ENCODE data around the gene IGF1R.
A peak's percentile ranks its signal among the peaks of the same experiment; 100 is the strongest.

The IGF1R gene

DNA sequence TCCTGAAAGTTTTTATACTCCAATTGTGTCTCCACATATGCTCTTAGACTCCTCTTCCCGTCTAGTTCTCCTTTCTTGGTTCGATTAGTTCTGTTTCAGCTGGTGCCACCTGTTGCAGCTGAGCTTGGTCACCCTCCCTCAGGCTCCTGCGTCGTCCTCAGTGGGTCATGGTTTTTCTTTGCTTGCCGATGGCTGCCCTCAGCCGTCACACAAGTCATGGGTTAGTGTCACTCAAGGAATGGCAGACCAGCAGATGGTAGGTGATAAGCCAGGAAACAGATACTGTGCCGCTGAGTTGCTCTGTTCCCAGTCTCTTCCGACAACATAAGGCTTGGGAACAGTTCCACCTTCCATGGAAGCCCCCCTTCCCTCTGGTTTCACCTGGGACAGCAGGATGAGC lies 109.9 kb downstream of the IGF1R start:
- Mint-ChIP-seq H3K9me3 (no peaks in the 10 kb centered on the region), H3K4me3 (no peak overlapping the region), H3K27ac (no peak overlapping the region), H3K27me3 (no peaks in the 10 kb centered on the region), H3K4me1 (peaks cover 8% of the 10 kb centered on the region in 2 donors), H3K36me3 (no peaks in the 10 kb centered on the region)
- no peak for ATAC-seq (replicated peaks)
- DNase-seq: no peak

DNA sequence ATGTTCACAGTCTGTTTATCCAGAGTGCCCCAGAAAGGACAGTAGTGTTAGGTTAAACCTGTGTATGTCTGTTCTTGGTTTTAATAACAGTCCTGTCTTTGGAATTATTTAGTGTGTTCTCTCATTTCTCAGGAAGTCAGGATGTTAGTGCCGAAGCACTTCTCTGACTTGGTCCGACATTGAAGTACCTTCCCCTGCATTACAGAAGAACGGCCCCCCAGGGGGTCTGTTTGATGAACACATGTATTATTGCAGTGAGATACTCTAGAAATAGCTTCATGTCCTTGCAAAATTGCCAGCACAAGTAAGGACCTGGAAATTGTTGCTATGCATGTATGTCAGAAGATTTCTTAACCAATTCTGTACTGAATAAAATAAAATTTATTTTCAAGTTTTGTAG lies 110.9 kb downstream of the IGF1R start:
- no peak for ATAC-seq (replicated peaks)
- Mint-ChIP-seq H3K9me3 (no peaks in the 10 kb centered on the region), H3K27me3 (no peaks in the 10 kb centered on the region), H3K4me3 (no peak overlapping the region), H3K27ac (no peak overlapping the region), H3K36me3 (no peaks in the 10 kb centered on the region), H3K4me1 (peaks cover 4 to 6% of the 10 kb centered on the region in 2 donors)
- no peak for DNase-seq

DNA sequence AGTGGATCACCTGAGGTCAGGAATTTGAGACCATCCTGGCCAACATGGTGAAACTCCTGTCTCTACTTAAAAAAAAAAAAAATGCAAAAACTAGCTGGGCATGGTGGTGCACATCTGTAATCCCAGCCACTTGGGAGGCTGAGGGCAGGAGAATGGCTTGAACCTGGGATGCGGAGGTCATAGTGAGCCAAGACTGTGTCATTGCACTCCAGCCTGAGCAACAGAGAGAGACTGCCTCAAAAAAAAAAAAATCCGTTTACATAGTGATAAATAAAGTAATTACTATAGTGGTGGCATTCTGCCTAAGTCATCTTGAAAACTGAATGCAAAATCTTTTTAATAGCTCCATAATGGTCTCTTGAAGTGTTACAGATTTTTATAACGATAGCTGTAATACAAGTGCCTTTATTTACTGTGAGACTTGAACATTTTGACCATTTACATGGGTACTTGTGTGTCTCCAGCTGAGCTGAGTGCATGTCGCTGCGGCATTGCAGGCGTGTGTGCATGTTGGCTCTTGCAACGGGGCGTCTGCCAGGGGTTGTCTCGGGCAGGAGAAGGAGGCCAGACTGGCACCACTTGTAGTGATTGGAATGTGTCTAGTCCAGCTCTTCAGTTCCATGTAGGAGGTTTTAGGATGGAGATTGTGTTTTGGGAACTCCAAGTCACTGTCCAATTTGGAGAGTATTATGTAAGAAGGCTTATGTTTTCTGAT lies 111.9 kb downstream of the IGF1R start:
- DNase-seq (no peak), ATAC-seq (replicated peaks) (no peak)
- H3K9me3 Mint-ChIP-seq: no peaks in the 10 kb centered on the region
- no peaks in the 10 kb centered on the region for H3K36me3 Mint-ChIP-seq
- no peaks in the 10 kb centered on the region for H3K27me3 Mint-ChIP-seq
- H3K27ac Mint-ChIP-seq: peak overlapping the region; percentile 83
- H3K4me1 Mint-ChIP-seq: peaks cover 0 to 3% of the 10 kb centered on the region in 2 donors
- no peak overlapping the region for H3K4me3 Mint-ChIP-seq

DNA sequence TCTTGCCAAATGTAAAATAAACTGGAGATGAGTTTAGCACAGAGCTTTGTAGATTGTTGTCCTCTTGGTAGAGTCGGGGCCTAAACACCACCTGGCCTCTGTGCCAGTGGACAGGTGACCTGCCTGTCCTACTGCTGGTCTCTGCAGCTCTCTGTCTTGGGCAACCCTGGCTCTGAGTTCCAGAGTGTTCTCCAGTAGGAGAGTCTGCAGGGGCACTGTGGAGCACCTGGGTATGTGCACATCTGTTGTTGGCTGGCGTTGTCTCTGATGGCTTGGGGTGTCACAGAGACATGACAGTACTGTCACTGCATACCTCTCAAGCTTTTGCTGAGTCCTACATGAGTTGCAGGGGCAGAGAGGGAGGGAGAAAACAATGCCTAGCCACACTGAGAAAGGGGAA lies 112.6 kb downstream of the IGF1R start:
- no peak for ATAC-seq (replicated peaks)
- Mint-ChIP-seq H3K9me3 (no peaks in the 10 kb centered on the region), H3K4me3 (no peak overlapping the region), H3K27me3 (no peaks in the 10 kb centered on the region), H3K36me3 (no peaks in the 10 kb centered on the region), H3K4me1 (peaks cover 0 to 3% of the 10 kb centered on the region in 2 donors), H3K27ac (no peak overlapping the region)
- DNase-seq: no peak

DNA sequence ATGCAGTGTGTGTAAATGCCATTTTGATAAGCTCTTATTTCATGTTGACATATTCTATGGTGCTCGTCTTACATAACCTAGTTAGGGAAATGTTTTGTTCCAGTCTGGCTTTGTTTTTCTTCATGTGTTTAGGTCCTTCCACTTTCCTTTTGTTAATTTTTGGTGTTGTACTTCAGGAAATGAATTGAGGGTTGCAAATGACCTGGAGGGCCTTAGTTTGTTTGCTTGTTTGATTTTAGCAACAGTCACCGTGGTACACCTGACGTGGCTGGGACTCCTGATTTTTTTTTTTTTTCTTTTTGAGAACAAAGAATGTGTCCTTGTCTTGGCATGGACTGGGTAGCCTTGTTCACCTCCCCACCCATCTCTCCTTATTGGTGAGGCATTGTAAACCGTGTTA lies 114.8 kb downstream of the IGF1R start:
- DNase-seq (no peak), ATAC-seq (replicated peaks) (no peak)
- H3K36me3 Mint-ChIP-seq: no peaks in the 10 kb centered on the region
- peaks cover 0 to 2% of the 10 kb centered on the region in 2 donors for H3K4me1 Mint-ChIP-seq
- H3K27me3 Mint-ChIP-seq: no peaks in the 10 kb centered on the region
- no peaks in the 10 kb centered on the region for H3K9me3 Mint-ChIP-seq
- no peak overlapping the region for H3K27ac Mint-ChIP-seq
- H3K4me3 Mint-ChIP-seq: no peak overlapping the region

DNA sequence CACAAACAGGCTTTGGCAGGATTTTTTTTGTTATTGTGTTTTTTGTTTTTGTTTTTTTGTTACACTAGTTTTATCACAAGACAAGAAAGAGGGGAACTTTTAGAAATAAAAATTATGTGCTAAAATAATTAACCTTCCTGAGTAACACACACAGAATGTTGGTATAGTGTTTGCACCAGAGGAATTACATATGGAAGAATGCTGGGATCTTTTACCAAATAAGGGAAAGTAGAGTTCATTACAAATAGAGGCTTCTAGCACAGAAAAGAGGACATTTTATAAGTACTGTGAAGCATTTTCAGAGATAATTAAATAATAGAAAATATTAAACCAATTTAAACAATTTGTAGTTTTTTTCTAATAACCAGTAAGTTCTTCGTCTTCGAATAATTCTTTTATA lies 116.0 kb downstream of the IGF1R start:
- Mint-ChIP-seq H3K27me3 (no peaks in the 10 kb centered on the region), H3K36me3 (no peaks in the 10 kb centered on the region), H3K4me1 (no peaks in the 10 kb centered on the region), H3K9me3 (no peaks in the 10 kb centered on the region), H3K27ac (no peak overlapping the region), H3K4me3 (no peak overlapping the region)
- ATAC-seq (replicated peaks) (no peak), DNase-seq (no peak)

DNA sequence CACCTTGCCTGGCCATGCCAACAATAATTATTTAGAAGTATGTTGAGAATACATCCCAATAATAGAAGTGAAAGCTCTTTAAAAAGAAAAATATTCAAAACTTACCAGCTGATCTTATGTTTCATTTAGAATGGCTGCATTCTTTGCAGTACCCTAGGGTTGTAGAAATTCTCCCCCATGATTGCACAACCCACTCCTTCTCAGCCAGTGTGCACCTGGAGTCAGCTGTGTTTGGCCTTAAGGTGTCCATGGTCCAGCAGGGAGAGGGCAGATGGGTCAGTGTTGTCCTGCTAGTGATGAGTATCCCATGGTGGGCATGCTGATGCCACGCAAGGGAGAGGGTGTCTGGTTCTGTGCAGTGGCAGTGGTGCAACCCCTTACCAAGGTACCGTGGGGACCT lies 117.3 kb downstream of the IGF1R start:
- no peak for ATAC-seq (replicated peaks)
- Mint-ChIP-seq H3K9me3 (no peaks in the 10 kb centered on the region), H3K27ac (no peak overlapping the region), H3K4me1 (no peaks in the 10 kb centered on the region), H3K4me3 (no peak overlapping the region), H3K36me3 (no peaks in the 10 kb centered on the region), H3K27me3 (no peaks in the 10 kb centered on the region)
- DNase-seq: no peak

DNA sequence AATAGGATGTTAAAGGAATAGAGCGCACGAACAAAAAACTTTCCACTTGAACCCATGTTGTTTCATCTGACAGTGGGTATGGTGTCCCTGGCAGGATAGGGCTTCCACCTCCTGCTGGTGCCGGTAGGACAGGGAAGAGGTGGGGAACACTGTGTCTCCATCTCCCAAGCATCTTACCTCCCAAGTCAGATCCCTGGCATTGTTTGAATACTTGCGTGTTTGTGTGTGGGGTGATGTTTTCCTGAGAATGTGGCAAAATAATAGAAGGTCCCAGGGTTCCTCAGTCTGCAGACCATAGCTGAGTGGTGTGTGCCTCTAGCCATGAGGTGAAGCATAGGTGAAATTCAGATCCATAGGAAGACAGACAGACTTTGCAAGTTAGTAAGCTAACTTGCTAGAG lies 119.4 kb downstream of the IGF1R start:
- ATAC-seq (replicated peaks) (no peak), DNase-seq (no peak)
- Mint-ChIP-seq H3K27ac (no peak overlapping the region), H3K36me3 (no peaks in the 10 kb centered on the region), H3K4me3 (no peak overlapping the region), H3K9me3 (no peaks in the 10 kb centered on the region), H3K27me3 (no peaks in the 10 kb centered on the region), H3K4me1 (peaks cover 1 to 9% of the 10 kb centered on the region in 2 donors)

DNA sequence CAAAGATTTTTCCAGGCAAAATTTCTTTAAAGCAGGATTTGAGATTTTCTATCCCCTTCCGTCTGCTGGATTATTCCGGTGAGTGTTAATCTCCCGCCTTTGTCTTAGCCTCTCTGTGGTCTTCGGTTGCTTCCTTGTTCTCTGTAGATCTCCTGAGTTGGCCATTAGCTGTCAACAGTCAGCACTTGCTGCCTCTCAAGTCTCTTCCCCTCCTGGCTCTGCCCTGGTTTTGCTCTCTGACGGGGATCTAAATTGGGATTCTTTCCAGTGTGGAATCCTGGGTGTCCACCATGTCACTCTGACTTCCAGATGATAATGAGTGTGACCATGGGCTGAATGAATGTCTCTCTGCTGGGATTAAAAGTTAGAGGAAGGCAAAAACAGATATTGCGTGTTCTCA lies 121.5 kb downstream of the IGF1R start:
- Mint-ChIP-seq H3K4me3 (no peak overlapping the region), H3K36me3 (no peaks in the 10 kb centered on the region), H3K9me3 (no peaks in the 10 kb centered on the region), H3K4me1 (peaks cover 4 to 15% of the 10 kb centered on the region in 2 donors), H3K27me3 (no peaks in the 10 kb centered on the region), H3K27ac (no peak overlapping the region)
- DNase-seq (no peak), ATAC-seq (replicated peaks) (no peak)

DNA sequence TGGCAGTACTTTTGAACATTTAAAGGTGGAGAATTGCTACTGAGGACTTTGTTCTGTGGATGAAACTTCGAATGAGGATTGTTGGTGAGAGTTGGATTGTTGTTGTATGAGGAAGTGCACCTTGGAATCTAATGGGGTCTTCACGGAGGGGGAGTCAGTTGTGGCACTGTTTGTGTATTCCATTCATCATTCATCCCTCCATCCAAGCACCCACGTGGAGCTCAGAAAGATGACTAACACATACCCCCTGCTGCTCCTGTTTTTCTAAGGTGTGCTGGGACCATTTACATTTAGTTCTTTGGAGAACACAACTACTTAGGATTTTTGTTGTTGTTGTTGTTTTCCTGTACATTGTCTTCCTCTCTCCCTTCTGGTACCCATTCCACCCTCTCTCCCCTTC lies 122.6 kb downstream of the IGF1R start:
- Mint-ChIP-seq H3K9me3 (no peaks in the 10 kb centered on the region), H3K4me1 (peaks cover 8 to 15% of the 10 kb centered on the region in 2 donors), H3K27me3 (no peaks in the 10 kb centered on the region), H3K36me3 (no peaks in the 10 kb centered on the region), H3K4me3 (no peak overlapping the region), H3K27ac (no peak overlapping the region)
- ATAC-seq (replicated peaks) (no peak), DNase-seq (no peak)

DNA sequence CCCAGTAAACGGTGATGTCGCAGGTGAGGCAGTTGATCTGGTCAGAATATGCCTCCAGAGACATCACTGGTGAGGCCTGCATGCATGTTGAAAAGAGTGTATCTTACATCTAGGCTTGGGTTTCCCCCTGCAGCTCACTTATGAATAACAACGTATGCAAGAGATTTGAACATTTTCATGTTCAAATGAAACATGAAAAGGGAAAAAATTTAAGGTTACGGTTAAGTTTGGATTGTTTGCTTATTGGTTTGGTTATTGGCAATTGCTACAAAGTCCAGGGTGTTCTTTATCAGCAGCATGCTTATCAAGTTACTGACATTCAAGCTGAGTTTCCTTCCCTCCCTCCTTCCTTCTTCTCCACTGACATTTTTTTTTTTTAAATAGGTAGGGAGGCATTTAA lies 123.2 kb downstream of the IGF1R start:
- H3K4me1 Mint-ChIP-seq: peaks cover 10 to 19% of the 10 kb centered on the region in 2 donors
- H3K27ac Mint-ChIP-seq: no peak overlapping the region
- no peaks in the 10 kb centered on the region for H3K9me3 Mint-ChIP-seq
- no peaks in the 10 kb centered on the region for H3K36me3 Mint-ChIP-seq
- no peak for ATAC-seq (replicated peaks)
- no peak for DNase-seq
- no peak overlapping the region for H3K4me3 Mint-ChIP-seq
- no peaks in the 10 kb centered on the region for H3K27me3 Mint-ChIP-seq

DNA sequence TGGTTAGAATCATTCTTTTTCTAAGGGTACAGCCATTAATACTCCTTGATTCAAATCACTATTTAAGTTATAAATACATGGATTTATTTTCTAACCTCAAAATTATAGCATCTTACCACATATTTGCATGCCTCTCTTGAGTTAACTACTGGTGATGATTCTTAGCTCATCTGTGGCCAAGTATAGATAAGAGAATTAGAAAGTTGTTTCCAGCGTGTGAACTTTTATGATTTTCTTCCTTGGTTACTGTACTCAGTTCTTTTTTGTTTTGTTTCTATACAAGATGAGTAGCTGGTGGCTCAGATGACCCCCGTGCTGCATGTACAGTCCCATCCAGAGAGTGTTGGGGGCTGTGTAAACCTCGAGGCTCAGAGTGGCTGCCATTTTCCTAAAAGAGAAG lies 124.6 kb downstream of the IGF1R start:
- no peak overlapping the region for H3K4me3 Mint-ChIP-seq
- ATAC-seq (replicated peaks): peak; percentile 22 to 27
- H3K9me3 Mint-ChIP-seq: no peaks in the 10 kb centered on the region
- no peak overlapping the region for H3K27ac Mint-ChIP-seq
- DNase-seq: no peak
- peaks cover 22 to 32% of the 10 kb centered on the region in 2 donors for H3K4me1 Mint-ChIP-seq
- peaks cover 0 to 5% of the 10 kb centered on the region in 2 donors for H3K27me3 Mint-ChIP-seq
- H3K36me3 Mint-ChIP-seq: no peaks in the 10 kb centered on the region

DNA sequence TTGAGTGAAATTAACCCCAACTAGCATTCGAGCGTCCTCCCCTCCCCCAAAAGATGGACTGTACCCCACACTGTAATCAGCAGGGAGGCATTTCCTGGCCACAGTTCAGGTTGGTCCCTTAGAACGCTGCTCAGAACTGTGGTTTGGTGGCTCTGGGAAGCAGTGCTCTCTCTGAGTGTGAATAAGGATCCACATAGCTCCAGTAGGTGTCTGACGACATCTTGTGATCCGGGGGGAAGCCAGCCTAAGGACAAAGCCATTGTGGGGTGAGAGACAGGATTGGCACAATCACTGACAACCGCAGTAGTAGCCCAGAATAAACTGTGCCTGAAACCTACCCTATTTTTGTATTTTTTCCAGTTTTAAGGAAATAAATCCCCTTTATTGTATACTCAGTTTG lies 125.3 kb downstream of the IGF1R start:
- Mint-ChIP-seq H3K27ac (no peak overlapping the region), H3K36me3 (no peaks in the 10 kb centered on the region), H3K4me3 (no peak overlapping the region), H3K27me3 (peaks cover 0 to 5% of the 10 kb centered on the region in 2 donors), H3K9me3 (no peaks in the 10 kb centered on the region), H3K4me1 (peaks cover 25 to 40% of the 10 kb centered on the region in 2 donors)
- no peak for ATAC-seq (replicated peaks)
- DNase-seq: no peak

DNA sequence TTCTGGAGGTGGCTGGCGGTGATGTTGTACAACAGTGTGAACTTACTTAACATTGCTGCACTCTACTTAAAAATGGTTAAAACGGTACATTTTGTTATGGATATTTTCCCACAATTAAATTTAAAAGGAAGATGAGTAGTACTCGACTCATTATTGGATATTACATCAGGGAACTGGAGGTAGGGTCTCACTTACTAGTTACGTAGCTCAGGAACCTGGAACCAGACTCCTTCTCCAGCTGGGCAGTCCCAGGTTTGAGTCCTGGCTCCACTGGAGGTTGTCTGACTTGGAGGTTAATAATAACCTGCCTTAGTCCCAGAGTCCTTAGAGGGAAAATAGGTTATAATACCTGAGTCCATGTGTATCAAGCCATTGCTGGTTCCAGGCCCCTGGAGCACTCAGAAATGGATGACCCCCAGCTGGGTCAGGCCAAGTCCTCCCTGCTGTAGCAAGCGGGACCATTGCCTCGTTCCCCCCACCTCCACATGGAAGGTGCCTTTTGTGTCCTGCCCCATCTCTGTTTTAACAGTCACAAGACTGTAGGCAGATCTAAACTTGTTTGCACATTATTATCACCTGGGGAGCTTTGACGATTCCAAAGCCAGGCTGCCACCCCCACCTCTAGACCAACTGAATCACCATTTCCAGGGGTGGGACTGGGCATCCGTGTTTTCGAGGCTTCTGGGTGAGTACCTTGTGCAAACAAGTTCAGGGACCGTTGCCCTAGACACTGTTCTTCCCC lies 126.6 kb downstream of the IGF1R start:
- ATAC-seq (replicated peaks) (no peak), DNase-seq (no peak)
- Mint-ChIP-seq H3K36me3 (no peaks in the 10 kb centered on the region), H3K4me1 (peaks cover 31 to 48% of the 10 kb centered on the region in 2 donors), H3K9me3 (no peaks in the 10 kb centered on the region), H3K4me3 (no peak overlapping the region), H3K27me3 (peaks cover 5% of the 10 kb centered on the region in 2 donors), H3K27ac (no peak overlapping the region)

DNA sequence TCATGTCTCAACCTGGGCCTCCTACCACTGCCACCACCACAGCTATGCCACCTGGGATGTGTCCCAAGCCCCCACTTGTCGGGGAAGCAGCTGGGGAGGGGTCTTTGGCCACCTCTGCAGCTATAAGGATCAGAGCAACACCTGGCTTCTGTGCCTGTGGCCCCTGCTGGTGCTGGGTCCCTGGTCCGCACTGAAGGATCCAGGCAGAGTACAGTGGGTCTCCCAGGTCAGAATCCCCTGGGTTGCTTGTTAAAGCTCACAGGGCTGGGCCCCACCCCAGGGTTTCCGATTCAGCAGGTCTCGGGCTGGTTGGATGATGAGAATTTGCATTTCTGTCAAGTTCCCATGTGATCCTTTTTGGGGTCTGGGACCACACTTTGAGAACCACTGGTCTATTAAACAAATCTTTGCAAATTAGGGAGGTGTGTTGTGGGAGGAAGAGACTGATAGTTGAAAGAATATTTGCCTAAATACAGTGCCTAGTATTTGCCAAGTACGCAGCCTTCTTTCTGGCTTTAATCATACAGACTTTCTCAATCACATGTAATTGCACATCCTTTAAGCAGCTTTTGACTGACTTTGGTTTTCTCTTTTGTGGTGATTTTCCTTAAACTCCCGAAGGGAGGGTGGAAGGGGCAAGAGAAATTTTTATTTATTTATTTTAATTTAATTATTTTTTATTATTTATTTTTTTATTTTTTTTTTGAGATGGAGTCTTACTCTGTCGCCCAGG lies 127.3 kb downstream of the IGF1R start:
- ATAC-seq (replicated peaks): no peak
- Mint-ChIP-seq H3K9me3 (no peaks in the 10 kb centered on the region), H3K27ac (no peak overlapping the region), H3K27me3 (peaks cover 5% of the 10 kb centered on the region in 2 donors), H3K4me3 (no peak overlapping the region), H3K36me3 (no peaks in the 10 kb centered on the region), H3K4me1 (peaks cover 31 to 48% of the 10 kb centered on the region in 2 donors)
- DNase-seq: no peak

Measured in stimulated activated naive B cell treated with anti-CD40 and anti-IgM and Interleukin-4, amounts not matched to agents 10 μg/mL and 1 μg/mL and 100 μg/mL, for 72 hours (primary cell).